COLO668 (cell line): Measurements from ENCODE around the gene DDX43.
"Not testable (repeated sequence)": the region's sequence is repeated elsewhere in the genome, so short reads cannot be mapped to it uniquely, and the experiment has no call there.

Experiments used
- DNase-seq: peaks from one replicate; lab custom pipeline; 2025; ENCODE audit not compliant: unreplicated experiment; lab: John Stamatoyannopoulos, UW

DDX43 gene

DNA sequence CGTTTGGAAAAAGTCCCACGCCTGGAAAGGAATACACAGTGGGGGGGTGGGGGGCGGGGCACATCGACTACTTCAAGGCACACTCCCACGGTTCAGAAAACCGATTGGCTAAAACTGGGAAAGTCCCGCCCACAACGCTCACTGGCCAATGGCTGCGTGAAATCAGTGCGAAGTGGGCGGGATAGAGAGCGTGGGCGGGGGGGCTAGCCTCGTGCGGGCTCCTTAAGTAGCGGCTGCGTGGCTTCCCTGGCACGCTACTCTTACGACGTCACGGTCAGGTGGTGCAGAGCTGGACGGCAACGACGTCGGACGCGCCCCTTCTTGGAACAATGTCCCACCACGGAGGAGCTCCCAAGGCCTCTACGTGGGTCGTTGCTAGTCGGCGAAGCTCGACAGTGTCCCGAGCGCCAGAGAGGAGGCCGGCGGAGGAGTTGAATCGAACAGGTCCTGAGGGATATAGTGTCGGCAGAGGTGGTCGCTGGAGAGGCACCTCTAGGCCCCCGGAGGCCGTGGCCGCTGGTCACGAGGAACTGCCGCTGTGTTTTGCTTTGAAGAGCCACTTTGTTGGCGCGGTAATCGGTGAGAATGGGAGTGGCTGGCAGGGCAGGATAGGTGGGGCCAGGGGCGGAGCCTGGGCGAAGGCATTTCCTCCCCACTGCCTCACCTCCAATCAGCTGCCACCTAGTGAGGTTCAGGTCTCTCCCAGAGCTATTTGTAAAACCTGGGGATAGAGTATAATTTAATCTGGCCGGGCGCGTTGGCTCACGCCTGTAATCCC is at the start of gene DDX43:
TSS of gene DDX43 (plus strand) at position 252 of the 778 bp plus-strand sequence. CDS start at position 330, 78 bp downstream.
- no peak for DNase-seq

DNA sequence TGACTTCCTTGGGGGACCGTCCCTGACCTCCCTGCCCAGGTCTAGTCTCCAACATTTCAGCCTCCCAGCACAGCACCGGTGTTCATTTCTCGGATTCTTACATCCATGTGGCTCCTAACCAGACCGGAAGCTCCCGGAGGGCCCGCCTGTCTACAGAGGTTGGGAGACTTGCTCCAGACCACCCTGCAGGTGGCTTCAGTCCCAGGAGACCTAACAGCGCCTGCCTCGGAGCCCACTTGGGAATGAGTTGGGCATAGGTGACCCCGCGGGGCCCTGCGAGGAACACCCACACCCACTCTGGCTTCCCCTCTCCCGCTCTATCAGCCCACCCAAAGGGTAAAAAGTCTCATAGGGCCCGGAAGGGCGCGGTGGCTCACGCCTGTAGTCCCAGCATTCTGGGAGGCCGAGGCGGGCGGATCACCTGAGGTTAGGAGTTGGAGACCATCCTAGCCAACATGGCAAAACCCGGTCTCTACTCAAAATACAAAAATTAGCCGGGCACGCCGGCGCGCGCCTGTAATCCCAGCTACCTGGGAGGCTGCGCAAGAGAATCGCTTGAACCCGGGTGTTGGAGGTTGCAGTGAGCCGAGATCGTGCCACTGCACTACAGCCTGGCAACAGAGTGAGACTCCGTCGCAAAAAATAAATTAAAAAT is 46.0 kb upstream of the DDX43 start:
- DNase-seq = no peak

DNA sequence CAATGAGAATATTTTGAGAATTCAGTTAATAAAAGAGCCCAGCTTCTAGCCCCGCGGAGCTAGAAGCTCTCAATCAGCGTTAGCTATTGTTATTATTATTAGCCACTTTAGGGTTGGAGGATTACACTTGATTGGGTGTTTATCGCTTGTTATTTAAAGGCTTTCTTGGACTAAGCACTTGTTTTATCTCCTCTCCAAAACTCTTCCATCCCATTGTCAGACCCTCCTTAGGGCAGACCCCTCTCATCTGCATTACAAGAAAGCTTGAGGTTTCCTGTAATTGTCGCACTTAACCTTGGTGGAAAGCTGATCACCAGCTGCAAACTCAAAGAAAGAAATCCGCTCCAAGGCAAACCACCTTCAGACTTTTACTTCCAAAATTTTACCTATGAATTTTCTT is 45.3 kb upstream of the DDX43 start:
- no peak for DNase-seq

DNA sequence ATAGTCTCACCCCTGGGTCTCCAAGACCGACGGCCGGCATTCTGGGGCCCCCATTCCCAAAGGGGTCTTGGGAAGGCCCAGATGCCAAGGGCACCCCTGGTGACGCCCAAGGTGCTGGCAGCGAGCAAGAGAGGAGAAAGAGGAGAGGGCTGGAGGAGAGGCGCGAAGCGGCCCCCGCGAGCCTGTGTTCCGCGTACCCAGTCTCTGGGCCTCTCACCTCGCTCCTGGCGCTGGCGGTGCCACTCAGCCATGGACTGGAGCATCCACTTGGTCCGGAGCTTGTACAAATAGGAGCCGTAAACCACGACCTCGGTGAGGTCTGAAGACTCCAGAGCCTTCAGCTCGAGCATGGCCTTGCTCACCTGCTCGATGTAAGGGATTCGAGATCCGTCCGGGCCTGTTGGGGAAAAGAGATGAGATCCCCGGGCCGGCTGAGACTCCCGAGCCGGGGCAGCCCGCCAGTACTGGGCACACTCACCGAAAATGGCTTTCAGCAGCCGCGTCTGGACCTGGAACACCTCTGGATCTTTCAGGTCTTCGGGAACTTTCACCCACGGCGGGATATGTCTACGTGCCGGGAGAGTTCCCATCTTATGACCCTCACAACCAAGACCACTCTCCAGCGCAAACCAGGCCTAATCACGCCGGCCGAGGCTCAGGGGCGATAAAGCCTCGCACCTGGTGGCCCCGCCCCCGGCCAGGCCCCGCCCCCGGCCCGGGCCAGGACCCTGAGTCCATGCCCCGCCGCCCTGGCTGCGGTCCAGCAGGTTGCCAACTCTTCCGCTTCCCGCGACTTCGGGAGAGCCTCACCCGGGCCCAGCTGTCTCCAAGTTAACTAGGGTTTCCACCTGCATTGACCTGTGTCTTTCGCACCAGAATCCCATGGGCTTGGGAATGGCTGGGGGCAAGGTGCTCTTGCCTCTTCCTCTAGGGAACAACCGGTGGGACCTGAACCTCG is 40.7 kb upstream of the DDX43 start, which contains the start of gene DPPA5:
TSS of gene DPPA5 (minus strand) at position 641 of the 958 bp plus-strand sequence. CDS start at position 590, 51 bp downstream.
- DNase-seq = no peak

DNA sequence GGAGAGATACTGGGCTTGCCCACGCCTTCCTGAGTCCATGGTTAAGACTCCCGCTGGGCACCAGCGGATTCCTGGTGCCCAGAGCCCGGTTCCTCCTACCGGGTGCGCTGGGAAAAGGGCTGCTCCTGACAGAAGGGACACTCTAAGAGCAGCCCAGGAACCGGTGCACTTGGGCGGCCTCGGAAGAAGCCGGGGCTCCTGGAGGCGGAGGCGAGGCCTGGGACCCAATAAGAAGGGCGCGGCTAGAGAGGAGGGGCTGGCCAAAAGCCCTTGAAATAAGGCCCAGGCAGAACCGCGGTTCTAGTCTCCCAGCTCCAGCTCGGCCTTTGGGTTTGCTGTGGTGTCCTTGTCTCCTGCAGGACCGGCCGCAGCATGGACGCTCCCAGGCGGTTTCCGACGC is 32.3 kb upstream of the DDX43 start, which contains the start of gene KHDC3L:
TSS of gene KHDC3L (plus strand) at position 301 of the 400 bp plus-strand sequence. CDS start at position 373, 72 bp downstream.
- DNase-seq = no peak

DNA sequence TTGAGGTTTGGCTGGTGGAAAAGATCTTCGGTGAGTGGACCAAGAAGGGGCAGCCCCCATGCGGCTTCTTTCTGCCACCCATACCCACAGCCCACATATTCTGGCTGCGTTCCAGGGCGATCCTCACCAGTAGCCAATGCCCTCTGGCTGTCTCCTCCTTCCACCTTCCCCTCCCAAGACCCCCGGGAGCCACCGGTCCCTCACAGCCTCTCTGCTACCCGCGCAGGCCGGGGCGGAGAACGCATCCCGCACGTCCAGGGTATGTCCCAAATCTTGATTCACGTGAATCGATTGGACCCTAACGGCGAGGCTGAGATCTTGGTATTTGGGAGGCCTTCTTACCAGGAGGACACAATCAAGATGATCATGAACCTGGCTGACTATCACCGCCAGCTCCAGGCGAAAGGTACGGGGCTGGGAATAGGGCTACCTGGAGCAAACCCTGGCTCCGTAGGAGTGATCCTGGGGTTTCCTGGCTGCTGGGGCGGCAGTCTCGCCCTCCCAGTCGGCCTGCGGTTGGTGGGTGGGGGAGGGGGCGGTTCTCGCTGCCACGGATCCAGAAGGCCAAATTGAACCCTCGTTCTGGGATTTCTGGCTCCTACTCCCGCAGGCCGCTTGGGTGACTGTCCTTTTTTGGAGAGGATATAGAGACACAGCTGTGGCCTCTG is 31.6 kb upstream of the DDX43 start:
- DNase-seq = no peak

DNA sequence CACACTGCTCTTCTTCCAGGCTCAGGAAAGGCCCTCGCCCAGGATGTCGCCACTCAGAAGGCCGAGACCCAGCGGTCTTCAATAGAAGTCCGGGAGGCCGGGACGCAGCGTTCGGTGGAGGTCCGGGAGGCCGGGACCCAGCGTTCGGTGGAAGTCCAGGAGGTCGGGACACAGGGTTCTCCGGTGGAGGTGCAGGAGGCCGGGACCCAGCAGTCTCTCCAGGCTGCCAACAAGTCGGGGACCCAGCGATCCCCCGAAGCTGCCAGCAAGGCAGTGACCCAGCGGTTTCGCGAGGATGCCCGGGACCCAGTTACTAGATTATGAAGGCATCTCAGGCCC is 31.1 kb upstream of the DDX43 start:
- DNase-seq = no peak

DNA sequence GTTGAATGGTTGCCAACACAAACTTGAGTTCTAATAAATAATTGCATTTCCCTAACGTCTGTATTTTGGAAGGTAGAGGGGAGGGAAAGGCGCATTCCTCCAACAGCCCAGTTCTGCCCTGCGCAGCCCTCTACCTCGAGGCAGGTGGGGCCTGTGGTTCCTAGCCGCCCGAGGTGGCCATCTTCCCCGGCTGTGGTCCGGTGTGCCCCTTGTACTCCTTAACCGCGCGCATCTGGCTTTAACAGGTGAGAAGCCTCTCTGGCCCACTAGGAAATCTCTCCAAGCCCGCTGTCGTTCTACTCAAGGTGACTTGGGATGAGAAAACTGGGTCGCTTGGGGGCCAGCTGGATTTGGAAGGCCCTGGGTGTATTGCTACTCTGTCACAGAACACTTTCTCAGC is 30.5 kb upstream of the DDX43 start:
- no peak for DNase-seq

DNA sequence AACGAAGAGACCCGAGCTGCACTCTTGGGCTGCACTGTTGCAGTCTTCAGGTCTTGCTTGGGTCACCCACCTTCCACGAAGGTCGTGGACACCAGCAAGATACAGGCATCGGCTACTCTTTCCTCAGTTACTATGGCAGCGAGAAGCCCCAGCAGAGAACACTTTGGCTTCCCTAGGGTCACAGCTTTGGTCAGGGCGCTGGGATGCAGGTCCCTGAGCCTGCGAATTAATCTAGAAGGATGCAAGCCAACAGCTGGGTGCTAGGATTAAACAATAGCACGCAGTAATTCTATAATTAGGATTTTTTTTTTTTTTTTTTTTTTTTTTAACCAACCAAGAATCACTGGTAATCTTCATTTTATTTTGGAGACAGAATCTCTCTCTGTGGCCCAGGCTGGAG is 30.1 kb upstream of the DDX43 start:
- DNase-seq = no peak

DNA sequence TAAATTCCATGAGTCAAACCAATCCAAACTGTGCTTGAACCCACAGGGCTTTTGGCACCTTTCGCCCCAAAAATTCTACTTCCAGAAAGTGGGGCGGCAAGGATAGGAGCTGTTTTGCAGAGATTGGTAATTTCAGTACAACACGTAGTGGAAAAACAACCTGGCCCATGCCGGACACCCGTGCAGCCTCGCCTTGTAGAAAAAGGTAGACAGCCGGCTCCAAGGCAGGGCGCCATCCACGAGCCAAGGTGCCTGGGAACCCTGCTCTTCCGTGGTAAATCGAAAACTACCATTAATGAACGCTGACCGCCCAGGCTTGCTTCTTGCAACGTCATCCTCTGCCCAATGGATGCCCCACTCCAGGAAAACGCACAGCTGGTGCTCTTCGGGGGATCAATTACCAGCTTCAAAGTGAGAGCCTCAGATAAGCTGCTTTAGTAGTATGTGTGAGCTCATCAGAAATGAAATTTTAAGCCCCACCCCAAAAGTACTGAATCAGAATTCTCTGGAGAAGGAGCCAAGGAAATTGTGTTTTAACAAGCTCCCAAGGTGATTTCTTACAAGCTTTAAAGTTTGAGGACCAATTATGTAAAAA is 26.8 kb upstream of the DDX43 start:
- no peak for DNase-seq

DNA sequence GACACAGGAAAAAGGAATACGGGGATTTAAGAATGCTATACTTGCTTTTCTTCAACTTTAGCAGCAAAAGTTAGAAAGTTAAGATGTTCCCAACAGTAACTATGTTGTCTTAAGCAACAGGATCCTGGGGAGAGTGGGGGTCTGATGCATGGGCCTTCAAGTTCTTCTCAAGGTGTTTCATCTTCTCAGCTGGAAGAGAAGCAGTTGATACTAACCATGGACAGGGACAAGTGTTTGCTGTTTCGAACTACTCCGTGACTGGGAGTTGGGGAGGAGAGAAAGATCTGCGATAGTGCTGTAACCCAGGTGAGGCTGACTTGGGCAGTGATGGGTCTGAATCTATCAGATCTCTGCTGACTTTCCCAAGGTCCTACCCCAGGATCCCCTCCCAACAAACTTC is 26.0 kb upstream of the DDX43 start:
- DNase-seq = no peak

DNA sequence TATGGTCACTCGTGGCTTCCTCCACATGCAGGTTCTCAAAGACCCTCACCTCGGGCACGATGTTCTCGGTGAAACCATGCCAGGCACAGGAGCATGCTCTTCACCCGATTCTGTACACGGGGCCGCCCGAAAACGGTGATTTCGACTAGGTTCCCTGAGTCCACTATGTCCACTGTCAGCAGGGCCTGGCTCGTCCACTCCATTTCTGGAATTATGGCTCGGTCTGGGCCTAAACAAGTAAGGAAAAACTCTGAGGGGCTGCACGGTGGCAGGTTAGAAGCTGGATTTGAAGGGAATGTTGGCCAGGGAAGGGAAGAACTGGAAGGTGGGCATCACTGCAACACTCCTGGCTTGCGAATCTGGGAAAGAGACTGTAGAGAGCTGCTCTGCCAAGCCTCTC is 25.5 kb upstream of the DDX43 start:
- DNase-seq = no peak

DNA sequence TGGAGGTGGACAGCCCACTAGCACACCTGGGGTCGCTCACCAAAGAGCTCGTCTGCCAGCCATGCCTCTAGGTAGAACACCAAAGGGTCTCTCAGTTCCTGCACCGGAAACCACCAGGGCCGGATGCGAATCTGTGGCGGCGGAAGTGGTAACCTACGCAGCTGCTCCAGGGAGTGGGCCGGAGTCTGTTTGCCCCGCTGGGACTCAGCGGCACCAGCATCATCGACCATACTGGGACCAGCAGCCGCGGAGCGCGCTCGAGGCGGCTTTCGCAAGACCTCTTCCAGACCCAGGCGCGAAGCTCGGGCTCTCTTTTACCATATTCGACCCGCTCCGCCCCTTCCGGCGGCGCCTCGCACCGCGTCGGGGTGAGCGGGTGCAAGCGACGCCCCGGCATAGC is 25.1 kb upstream of the DDX43 start, which contains the start of gene OOEP:
TSS of gene OOEP (minus strand) at position 335 of the 400 bp plus-strand sequence. CDS start at position 230, 105 bp downstream.
- no peak for DNase-seq

DNA sequence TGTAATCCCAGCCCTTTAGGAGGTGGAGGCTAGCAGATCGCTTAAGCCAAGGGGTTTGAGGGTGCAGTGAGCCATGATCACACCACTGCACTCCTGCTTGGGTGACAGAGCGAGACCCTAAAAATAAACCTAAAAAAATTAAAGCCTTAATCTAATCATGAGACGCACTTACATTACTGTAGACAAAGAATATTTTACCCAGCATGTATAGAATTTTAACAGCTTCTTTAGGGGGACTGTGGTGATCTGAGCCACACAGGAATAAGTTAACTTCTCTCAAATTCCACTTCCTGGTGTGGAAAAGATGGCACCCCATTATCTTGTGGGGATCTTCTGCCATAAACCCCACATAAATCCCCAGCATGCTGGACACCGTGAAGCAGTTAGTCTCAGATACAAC is 22.6 kb upstream of the DDX43 start:
- DNase-seq = no peak

DNA sequence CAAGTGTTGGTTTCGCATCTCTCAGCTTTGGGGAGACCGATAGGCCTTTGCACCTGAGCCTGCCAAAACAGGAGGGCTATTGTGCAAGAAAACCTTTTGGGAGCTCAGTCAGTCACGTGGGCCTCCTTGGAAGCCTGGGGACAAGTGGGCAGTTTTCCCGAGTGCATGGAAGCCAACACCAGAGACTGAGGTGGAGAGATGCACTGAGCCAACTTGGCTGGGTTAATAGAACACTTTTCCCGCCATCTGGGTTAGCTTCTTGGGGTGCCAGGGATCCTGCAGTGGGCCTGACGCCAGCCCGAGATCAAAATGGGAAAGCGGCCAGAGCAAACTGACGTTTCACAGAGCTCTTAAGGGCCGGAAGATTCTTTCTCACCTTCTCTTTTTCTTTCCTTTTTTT is 22.1 kb upstream of the DDX43 start:
- no peak for DNase-seq

DNA sequence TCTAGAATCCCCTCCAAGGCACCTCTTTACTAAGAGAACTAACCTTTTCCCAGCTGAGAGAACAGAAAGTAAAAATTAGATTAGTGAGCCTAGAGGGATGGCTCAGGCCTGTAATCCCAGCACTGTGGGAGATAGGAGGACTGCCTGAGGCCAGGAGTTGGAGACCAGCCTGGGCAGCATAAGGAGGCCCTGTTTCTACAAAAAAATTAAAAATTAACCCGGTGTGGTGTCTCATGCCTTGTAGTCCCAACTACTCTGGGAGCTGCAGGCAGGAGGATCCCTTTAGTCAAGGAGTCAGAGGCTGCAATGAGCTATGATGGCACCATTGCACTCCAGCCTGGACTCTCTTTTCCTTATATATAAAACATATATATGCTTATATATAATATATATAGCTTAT is 19.4 kb upstream of the DDX43 start:
- no peak for DNase-seq

DNA sequence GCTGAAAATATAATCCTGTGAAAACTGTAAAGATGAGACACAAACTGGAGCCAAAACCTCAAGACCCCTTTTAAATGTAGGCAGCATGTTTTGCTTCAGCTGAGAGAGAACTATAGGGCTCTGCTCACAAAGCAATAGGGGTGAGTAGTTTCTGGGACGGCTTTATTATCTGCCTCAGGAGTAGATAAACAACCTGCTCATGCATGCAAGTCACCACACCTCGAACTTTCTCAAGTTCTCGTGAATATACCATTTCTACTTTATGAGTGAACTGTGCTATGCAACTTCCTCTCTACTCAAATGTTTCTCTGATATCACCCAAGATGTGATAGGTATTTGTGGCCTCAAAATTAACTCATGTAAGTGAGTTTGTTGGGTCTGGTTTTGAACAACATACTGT is 17.4 kb upstream of the DDX43 start:
- DNase-seq = no peak

DNA sequence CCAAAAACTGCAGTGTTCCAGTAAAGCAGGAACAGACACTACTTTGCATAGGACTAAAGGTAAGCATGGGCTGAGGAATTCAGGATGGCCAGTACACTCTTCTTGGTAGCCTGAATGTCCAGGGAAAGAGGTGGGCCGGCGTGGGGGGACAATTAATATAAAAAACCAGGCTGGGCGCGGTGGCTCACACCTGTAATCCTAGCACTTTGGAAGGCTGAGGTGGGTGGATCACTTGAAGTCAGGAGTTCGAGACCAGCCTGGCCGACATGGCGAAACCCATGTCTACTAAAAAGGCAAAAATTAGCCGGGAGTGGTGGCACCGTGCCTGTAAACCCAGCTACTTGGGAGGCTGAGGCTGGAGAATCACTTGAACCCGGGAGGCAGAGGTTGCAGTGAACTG is 13.1 kb upstream of the DDX43 start:
- DNase-seq = not testable (repeated sequence)

DNA sequence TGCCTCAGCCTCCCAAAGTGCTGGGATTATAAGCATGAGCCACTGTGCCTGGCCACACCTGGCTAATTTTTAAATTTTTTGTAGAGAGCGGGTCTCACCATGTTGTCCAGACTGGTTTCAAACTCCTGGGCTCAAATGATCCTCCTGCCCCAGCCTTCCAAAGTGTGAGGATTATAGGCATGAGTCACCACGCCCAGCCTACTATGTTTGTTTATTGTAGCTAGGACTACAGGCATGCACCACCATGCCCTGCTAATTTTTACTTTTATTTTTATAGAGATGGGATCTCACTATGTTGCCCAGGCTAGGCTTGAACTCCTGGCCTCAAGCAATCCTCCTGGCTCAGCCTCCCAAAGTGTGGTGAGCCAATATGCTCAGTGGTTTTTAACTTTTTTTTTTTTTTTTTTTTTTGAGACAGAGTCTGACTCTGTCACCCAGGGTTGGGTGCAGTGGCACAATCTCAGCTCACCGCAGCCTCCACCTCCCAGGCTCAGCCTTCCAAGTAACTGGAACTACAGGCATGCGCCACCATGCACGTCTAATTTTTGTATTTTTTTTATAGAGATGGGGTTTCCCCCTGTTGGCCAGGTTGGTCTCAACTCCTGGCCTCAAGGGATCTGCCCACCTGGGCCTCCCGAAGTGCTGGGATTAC is 12.0 kb upstream of the DDX43 start:
- DNase-seq = no peak

DNA sequence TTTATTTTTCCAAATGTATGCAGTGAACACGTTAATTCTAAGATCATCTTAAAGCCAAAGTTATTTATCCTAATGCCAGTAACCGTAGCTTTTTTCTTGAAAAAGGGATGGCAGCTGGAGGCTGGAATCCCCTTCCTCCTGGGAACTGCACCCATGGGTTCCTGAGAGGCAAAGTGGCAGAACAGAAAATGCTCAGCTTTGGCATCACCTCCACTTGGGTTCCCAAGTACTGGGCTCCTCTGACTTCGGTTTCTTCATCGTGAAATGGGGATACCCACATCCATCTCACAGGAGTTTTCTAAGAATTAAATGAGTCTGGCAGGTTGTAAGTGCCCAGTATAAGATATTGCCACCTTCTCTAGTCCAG is 6.2 kb upstream of the DDX43 start:
- DNase-seq = no peak
